HG03439 (cell line): ENCODE results near the gene RIN3.

Source experiments
- ATAC-seq: cut with Tn5 transposase; IDR thresholded peaks from one replicate; pipeline ENCODE4 v1.9.1; 2021; ENCODE audit warnings: mild to moderate bottlenecking, moderate library complexity; ENCODE audit not compliant: unreplicated experiment

The RIN3 gene

DNA sequence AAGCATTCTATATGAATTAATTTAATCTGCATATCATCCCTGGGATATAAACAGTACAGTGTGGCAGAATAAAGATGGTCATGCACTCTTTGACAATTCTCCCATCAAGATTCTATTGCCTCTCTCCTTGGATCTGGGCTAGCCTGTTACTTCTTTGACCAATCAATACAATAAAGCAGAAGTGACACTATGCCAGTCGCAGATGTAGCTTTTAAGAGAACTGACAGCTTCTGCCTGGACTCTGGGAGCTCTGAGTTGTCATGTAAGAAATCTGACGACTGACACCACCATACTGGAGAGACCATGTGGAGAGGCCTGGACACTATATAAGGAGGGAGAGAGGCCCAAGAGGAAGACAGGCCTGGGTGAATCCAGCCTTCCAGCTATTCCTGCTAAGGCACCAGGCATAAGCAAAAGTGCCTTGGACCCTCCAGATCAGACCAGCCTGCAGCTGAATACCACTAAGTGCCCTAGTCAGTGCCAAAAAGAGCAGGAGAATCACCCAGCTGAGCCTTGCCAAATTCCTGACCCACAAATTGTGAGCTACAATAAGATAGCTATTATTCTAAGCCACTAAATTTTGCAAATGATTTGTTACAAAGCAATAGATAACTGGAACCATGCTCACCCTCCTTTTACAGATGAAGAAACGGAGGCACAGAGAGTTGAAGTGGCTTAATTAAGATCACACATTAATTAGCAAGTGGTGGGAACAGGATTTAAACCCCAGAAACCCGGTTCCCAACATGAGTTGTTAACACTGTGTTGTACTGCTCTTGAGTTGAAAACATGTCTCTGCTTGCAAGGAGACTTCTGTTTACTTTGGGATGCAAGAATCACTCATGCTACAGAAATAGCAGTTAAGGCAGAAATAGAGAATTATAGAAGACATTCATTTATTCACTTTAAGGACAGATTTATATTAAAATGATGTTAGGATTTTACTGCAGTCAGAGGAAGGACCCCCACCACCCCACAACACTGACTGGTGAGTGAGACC lies 84.6 kb downstream of the RIN3 start:
- no peak for ATAC-seq

DNA sequence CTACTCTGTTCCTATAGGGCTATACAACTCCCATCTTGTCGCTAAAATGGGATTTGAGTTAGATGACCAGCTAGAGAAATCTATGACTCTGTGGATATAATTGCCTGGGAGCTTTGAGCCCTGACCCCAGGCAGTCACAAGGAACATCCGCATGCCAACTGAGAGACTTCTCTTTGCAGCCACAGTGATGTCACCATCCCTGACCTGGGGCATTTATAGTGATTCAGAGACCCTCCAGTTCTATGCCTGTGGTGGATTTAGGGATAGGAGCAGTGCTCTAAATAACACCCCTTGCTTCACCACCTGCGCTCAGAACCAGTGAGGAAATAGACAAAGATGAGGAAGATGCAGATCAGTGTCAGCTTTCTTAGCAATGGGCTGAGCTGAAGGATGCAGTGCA lies 86.2 kb downstream of the RIN3 start:
- ATAC-seq, result no peak

DNA sequence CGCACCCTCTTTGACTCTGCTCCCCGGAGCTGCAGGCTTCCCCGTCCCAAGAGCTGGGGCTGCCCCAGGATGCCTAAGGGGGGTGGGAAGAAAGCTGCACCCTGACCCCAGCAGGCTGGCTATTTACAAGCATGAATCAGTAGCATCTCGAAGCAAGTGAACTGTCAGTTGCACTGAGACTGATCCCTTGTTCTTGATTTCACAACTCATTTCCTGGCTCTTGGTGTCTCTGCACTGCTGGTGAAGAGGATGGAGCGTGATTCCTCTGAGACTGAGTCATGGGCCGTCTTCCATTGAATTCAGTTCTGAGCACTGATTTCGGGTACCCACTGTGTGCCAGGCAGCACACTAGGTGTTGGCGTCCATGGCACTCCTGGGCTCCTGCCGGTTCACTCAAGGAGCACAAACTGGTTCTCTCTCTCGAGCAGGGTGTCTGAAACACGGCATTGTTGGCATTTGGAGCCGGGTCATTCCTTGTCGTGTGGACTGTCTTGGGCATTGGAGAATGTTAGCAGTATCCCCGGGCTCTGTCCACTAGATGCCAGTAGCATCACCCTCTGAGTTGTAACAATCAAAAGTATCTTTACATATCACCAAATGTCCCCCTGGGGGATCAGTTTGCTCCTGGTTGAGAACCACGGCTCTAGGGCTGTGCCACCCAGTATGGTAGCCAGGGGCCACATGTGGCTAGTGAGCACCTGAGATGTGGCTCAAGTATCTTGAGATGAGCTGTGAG lies 86.9 kb downstream of the RIN3 start:
- no peak for ATAC-seq

DNA sequence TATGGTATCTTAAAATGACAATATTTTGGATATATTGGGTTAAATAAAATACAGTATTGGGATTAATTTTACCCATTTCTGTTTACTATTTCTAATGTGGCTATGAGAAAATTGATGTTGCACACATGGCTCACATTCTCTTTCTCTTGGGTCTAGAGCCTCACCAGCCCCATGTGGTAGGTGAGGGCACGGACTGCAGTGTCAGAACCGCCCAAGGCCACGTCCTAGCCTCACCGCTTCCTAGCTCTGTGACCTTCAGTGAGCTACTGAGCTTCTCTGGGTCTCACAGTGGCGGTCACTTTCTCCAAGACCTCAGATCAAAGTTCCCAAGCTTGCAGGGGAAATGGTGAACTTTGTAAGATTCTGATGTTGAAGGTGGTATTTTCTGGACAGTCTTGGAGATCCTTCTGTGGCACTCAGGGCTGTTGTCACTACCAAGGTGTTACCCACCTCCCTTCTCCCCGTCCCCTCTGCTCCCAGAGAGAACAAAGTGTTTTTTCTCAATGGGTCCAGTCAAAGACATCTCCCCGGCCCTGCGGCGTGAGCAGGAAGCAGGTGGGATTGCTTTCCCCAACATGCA lies 87.6 kb downstream of the RIN3 start:
- ATAC-seq, result no peak

DNA sequence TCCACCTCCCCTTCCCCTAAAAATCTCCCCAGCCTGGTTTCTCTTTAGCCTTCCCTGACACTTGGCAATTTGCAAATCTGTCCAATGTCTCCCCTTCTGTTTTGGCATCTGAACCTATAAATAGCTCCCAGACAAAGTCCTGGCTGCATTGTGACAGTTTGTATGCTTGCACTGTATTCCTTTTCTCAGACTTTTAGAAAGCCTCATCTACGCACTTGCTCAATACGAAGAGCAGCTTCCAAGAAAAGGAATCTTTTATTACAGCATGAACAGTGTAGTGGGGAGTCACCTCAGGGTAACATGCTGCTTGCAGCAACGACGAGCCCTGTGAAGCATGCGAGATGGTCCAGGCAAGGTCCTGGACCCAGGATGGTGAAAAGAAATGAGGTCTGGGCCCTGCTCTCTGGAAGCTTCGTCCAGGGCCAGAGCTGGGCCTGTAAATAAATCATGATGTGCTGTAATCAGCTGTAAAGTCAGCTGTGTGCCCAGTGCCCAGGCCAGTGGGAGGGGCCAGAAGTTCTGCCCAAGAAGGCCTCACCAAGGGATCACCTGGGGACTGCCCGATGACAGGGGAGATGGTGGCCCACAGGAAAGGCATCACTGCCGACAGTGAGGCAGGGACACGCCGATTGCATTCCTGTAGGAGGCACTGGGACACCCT lies 88.3 kb downstream of the RIN3 start:
- ATAC-seq, result no peak

DNA sequence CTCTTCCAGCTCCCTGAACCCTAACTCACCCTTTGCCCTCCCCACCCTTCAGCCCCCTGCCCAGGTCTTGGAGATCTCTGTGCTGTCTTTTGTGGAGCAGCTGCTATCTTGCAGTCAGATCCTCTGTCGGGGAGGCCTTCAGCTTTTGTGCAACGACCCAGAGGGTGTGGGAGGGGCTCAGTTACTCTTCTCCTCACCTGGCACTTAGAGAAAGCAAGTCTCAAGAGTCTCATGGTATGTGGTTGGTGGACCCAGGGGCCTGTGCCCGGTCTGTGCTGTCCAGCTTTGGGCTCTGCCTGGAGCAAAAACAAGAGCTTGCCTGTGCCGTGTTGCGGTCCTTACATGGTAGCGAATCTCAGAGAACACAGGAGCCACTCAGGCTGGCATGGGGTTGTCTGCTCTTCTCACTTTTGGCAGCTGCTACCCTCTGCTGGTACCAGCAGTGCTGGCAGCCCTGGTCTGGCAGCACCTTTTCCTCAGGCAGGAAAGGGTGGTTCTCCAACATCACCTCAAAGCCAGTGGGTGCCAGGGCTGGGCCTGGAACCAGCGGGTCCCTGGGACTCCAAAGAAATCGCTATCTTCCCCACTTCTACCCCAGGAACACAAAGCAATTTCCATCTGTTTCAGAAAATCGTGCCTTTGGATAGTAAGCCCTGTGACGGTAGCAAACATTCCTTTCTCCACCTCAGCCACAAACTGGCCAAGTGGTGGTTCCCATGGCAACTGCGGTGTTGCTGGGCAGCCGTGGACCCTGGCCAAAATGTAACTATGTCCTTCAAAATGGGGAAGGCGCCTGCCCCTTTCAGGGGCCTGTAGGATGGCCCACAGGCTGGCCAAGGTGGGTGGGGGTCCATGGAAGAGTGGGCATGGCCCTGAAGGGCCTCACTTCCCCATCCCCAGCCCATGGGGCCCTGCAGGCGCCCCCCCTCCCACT lies 90.0 kb downstream of the RIN3 start:
- no peak for ATAC-seq

DNA sequence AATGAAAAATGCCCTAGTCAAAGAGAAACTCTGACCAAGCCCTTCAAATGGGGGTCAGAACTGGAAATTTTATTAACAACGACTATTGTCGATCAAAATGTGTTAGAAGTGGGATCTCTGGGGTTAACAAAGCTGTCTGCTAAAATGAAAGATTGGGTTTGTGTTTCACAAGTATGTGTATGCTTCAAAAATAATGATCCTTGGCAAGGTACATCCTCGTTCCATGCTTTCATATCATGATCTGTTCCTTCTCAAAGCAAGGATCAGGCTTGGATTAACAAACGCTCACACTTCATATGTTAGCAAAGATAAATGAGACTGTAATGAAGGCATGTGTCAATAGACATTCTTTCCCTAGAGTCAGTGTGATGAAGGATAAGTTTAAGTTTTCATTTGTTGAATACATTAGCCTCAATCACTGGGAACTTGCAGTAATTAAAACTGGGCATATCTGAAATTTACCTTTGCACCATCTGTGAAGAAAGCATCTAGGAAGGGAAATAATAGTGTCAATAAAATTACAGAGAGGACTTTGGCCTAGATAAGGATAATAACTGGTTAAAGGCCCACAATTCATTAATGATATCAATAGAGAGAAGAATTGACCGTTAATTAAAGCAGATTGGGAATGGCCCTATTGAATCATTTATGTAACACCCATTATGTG lies 91.8 kb downstream of the RIN3 start:
- no peak for ATAC-seq

DNA sequence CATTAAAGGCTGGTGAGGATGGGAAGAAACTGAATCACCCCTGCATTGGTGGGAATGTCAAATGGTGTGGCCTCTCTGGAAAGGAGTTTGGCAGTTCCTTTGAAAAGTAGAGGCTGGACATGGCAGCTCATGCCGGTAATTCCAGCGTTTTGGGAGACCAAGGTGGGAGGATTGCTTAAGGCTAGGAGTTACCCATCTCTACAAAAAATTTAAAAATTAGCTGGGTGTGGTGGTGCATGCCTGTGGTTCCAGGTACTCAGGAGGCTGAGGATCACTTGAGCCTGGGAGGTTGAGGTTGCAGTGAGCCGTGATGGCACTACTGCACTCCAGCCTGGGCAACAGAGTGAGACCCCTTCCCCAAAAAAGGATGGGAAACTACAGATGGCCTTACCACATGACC lies 93.7 kb downstream of the RIN3 start:
- ATAC-seq, result no peak

DNA sequence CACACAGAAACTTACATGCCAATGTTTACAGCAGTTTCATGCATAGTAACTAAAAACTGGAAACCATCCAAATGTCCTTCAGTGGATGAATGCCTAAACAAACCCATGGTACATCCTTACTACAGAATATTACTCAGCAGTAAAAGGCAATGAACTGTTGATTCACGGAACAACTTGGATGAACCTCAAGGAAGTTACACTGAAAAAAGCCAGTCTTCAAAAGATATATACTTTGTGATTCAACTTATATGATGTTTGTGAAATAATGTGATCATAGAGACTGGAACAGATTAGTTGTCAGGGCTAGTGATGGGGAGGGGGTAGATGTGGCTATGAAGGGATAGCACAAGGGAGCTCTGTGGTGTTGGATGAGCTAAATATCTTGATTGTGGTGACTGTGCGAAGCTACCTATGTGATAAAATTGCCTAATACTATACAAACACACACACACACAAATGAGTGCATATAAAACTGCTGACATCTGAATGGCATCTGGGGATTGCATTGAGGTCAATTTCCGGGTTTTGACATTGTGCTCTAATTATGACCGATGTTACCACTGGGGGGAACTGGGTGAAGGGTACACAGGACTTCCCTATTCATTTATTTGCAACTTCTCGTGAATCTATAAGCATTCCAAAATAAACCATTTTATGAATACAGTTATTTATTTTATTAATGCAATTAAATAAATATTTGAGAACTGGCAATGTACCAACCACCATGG lies 94.3 kb downstream of the RIN3 start:
- no peak for ATAC-seq

DNA sequence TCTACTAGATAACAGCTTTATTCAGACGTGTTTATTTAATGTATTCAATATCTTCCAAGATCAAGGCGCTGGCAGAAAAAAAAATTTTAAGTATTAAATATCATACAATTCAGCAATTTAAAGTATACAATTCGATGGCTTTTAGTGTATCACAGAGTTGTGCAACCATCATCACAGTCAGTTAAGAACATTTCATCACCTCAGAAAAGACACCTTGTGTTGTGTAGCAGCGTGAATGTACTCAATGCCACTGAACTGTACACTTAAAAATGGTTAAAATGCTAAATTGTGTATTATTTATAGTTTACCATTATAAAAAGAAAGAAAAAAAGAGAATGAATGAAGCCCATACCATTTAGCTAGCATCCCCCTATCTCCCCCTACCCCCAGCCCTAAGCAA lies 96.4 kb downstream of the RIN3 start:
- no peak for ATAC-seq

DNA sequence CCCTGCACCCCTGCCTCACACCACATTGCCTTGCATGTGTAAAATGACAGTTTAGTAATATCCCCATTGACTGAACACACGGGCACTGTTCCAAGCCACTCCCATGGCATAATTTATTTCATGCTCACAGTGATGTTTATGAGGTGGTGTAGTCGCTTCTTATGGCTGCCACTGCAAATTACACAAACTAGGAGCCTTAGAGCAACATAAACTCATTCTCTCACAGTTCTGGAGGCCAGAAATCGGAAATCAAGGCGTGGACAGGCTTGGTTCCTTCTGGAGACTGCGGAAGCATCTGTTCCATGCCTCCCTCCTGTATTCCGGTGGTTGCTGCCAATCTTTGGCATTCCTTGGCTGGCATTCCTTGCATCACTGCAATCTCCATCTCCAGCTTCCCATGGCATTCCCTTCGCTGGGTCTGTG lies 97.3 kb downstream of the RIN3 start:
- ATAC-seq, result no peak

DNA sequence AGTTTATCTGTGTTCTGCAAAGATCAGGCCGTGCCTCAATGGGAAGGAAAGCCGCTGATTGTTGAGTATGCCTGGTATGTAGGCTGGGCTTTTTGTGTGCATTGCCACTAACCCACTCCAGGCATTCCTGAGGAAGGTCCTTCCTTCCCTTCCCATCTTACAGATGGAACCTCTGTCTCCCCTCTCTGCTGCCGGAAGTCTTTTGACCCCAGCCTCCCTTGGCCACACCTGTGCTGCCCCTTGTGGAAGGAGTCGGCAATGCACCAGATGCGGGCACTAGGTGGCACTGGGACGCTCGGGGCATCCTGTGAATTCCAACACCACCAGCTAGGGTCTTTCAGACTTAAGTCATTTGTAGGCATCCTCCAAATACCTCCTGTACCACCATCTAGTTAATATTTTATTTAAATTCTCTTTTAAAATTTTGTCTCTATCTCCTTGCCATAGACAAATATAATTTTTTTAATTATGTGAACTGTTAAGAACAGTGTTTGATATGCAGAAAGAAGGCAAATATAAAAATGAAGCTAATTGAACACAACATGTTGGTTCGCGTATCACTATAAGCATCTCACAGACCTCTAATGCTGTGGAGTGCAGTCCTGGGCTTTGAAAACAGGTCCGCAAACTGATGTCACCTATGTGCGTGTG lies 99.6 kb downstream of the RIN3 start:
- ATAC-seq, result no peak

DNA sequence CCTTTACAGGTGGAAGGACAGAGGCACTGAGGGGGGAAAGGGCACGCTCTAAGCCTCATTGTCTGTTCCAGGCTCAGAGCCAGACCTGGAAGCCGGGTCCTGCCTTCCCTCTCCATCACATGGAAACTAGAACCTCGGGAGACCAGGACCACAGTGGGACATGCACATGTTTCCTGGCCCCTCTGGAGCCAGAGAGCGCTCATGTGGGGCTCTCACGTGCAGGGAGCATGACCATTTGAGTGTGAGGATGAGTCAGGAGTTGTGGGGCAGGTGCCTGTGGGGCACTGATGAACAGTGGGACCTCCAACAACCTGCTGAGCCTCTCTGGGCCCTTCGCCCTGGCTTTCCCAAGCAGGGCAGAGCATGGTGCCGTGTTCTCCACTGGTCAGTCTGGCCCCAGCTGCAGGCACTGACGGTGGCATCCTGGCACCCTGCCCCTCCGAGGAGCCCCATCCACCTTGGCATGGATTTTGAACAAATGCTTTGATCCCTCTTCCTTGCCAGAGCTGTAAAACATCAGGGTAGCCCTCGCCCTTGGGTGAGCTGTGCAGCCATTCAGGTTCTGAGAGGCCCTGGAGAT lies 100.2 kb downstream of the RIN3 start:
- ATAC-seq, result no peak

DNA sequence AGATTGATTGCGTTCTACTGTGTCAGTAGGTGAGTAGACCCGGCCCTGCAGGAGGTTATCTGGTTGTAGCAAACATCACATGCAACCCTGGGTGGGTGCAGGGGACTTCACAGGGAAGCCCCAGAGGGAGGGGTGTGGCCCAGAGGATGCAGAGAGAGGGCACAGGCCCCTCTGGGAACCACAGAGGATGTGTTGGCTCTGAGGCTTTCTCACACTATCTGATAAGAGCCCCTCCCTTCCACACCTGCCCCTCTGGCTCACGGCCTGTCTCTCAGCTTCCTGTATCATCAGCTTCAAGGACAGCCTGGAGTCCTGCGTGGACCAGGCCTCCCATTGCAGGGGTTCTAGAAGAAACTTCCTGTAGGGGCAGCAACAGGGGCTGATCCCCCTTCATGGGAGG lies 101.9 kb downstream of the RIN3 start:
- peak; percentile 72 for ATAC-seq

DNA sequence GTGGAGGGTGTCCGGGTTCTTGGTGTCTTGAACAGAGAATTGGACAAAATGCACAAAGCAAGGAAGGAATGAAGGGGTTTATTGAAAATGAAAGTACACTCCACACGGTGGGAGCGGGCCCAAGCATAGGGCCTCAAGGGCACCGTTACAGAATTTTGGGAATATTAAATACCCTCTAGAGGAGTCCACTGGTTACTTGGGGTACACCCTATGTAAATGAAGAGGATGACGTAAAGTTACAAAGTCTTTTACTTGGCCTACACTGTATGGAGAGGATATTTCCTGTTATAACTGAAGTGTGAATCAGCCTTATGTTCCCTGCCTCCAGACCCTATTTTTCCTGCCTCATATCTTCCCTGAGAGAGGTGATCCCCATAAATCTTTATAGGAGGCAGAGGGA lies 102.6 kb downstream of the RIN3 start:
- ATAC-seq, result no peak

DNA sequence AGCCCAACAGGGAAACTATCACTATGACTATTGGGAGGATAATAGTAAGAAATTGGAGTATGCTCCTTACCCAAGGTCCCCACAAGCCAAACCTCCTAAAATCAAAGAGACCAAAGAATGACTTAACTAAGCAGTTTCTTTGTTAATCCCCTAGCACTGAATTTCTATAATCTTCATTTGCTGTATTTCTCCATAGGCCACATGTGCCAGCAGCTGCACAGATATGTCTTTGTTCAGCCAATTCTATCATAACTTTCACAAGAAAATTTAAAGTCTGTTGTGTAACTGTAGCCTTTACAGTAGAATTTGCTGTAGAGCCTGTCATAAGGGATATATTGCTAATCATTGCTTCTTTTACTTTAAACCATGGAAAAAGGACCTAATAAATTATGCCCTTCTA lies 104.0 kb downstream of the RIN3 start:
- no peak for ATAC-seq

DNA sequence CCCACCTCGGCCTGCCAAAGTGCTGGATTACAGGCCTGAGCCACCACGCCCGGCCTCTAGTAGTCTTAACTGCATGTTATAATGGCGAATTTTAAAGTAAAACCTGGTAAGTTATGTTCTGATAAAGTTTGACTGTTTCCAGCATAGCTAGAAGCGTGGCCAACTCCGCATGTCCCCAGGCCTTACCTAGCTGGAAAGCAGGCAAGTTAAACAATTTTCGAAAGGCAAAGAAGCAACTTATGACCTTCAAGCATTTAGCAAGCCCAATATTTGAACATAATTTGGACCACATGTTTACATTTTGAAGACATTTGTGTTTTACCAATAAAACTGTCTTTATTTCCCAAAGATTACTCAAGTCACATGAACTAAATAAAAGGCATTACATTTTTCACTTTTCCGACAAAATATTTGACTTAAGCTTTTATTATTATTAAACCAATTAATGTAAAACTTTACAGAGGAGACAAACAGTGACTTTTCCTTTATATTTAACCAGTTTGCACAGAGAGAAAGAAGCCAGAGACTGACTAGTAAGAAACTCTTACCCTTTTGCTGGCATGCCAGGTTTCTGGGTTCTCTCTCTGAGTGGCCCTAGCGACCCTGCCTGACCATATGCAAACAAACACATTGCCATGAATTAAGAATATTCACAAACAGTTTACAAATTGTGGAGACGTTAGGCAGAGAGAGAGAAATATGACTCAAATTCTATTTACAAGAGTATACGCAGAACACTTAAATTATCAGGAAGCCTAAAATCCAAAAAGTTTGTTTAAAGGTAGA lies 106.3 kb downstream of the RIN3 start:
- ATAC-seq, result no peak
